Natural killer cell (primary cell): ENCODE data around the gene PGAM2. TPM values are rescaled to one million over a fixed set of nuclear protein-coding genes. Genes with fewer than 3 reads are reported as not detected.

Source experiments
- ATAC-seq, 3 donors: fragments of 150-1000 bp in 2 of 3; fragments of 200-7000 bp in 1 of 3; cut with Tn5 transposase; 1 replicate in 1 of 3; 2 replicates in 2 of 3; pipeline ENCODE4 v1.10.0; 2021; ENCODE audit warnings: mild to moderate bottlenecking in 2 of 3, moderate library complexity in 2 of 3
- DNase-seq, 2 donors: peaks; one replicate each; pipeline versions ENCODE4 v3.0.0 to v3.0.0-alpha.2; 2013 to 2021; ENCODE audit warnings: mixed read lengths in 1 of 2
- H3K27ac ChIP-seq: one replicate; pipeline ENCODE4 v1.5.1; 2013; ENCODE audit warnings: mild to moderate bottlenecking, low read length
- H3K27me3 ChIP-seq: one replicate; pipeline ENCODE4 v1.6.1; 2013; ENCODE audit warnings: low read length; ENCODE audit not compliant: control insufficient read depth, insufficient read depth
- H3K36me3 ChIP-seq: one replicate; pipeline ENCODE4 v1.6.1; 2013; ENCODE audit warnings: low read length; ENCODE audit not compliant: control insufficient read depth, insufficient read depth
- H3K4me1 ChIP-seq: one replicate; pipeline ENCODE4 v1.6.1; 2013; ENCODE audit warnings: low read length; ENCODE audit not compliant: control insufficient read depth, insufficient read depth
- H3K4me3 ChIP-seq: one replicate; pipeline ENCODE4 v1.5.1; 2013; ENCODE audit warnings: low read length
- H3K9me3 ChIP-seq: one replicate; pipeline ENCODE4 v1.6.1; 2013; ENCODE audit warnings: low read length; ENCODE audit not compliant: control insufficient read depth, insufficient read depth
- H3K27ac Mint-ChIP-seq, 2 donors: one replicate each; pipeline ENCODE4 v1.8.0; 2022; ENCODE audit warnings: mild to moderate bottlenecking in 2 of 2, mixed read lengths in 2 of 2, moderate library complexity in 1 of 2
- H3K27me3 Mint-ChIP-seq, 2 donors: one replicate each; pipeline ENCODE4 v1.8.0; 2022; ENCODE audit warnings: low read depth in 2 of 2, mixed read lengths in 2 of 2
- H3K36me3 Mint-ChIP-seq: one replicate; pipeline ENCODE4 v1.8.0; 2022; ENCODE audit warnings: mixed read lengths
- H3K4me1 Mint-ChIP-seq, 2 donors: one replicate each; pipeline ENCODE4 v1.8.0; 2022; ENCODE audit warnings: mixed read lengths in 2 of 2
- H3K4me3 Mint-ChIP-seq: one replicate; pipeline ENCODE4 v1.8.0; 2022; ENCODE audit warnings: mild to moderate bottlenecking, moderate library complexity, mixed read lengths
- H3K9me3 Mint-ChIP-seq, 2 donors: one replicate each; pipeline ENCODE4 v1.8.0; 2022; ENCODE audit warnings: mixed read lengths in 2 of 2
- WGBS: methylation state at CpG from one replicate; pipeline ENCODE4 v1.1.7; 2013; ENCODE audit warnings: missing lambda C conversion rate; ENCODE audit not compliant: insufficient coverage; 5-methylcytosine and 5-hydroxymethylcytosine counted together
- intact Hi-C: fragments of 100-400 bp; cut with micrococcal nuclease; formaldehyde crosslinking; loops from one replicate; pipeline ENCODE4 v1.14.2; 2022
- total RNA-seq, 4 donors: library from RNA; stranded (reverse); fragments of 120-200 nt in 1 of 4; gene quantifications; one replicate each; pipeline versions ENCODE4 v1.2.3 to v1.2.4, GENCODE V29; 2013 to 2022
- TF ChIP-seq, protein P1 (sequence below): fragments of 200-600 bp; IDR thresholded peaks from one replicate; pipeline ENCODE4 v1.8.0; 2022; ENCODE audit warnings: antibody characterized with exemption

Gene PGAM2
- total RNA-seq, 3 donors from 2014 or later (not counting 1 experiment from before 2014, with no cell fraction given): 1.0 to 1.9 (median 1.5) TPM

DNA sequence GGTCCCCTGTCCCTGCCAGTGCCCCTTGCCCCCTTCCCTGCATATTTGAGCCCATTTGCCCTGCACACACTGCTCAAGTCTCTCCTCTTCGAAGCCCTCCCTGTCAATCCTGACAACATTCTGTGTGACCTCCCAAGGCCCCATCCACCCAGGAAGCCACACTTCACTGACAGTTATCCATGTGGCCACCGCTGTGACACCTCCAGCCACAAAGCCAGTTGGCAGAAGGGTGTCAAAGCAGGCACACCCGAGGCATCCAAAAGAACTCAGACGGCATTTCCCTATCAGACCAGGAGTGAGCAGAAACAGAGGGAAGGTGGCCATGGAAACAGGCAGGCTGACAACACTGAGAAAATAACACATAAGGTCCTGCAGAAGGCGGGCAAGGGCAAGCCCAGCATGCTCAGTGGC is 12.3 kb upstream of the PGAM2 start:
- Histone ChIP-seq H3K4me3 (no peak overlapping the region), H3K27ac (no peak overlapping the region), H3K4me1 (peaks cover 69% of the 10 kb centered on the region), H3K9me3 (no peaks in the 10 kb centered on the region), H3K27me3 (no peaks in the 10 kb centered on the region), H3K36me3 (peaks cover 57% of the 10 kb centered on the region)
- H3K4me1 Mint-ChIP-seq: peaks cover 31 to 50% of the 10 kb centered on the region in 2 donors
- TF ChIP-seq, protein P1, sequence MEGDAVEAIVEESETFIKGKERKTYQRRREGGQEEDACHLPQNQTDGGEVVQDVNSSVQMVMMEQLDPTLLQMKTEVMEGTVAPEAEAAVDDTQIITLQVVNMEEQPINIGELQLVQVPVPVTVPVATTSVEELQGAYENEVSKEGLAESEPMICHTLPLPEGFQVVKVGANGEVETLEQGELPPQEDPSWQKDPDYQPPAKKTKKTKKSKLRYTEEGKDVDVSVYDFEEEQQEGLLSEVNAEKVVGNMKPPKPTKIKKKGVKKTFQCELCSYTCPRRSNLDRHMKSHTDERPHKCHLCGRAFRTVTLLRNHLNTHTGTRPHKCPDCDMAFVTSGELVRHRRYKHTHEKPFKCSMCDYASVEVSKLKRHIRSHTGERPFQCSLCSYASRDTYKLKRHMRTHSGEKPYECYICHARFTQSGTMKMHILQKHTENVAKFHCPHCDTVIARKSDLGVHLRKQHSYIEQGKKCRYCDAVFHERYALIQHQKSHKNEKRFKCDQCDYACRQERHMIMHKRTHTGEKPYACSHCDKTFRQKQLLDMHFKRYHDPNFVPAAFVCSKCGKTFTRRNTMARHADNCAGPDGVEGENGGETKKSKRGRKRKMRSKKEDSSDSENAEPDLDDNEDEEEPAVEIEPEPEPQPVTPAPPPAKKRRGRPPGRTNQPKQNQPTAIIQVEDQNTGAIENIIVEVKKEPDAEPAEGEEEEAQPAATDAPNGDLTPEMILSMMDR: no peak
- peak overlapping the region; percentile 32 for H3K4me3 Mint-ChIP-seq
- DNase-seq (no peak), ATAC-seq (no peak)
- intact Hi-C loops: no loop called here
- peak overlapping the region; percentile 90 to 94 for H3K27ac Mint-ChIP-seq
- 53% methylated on average over 5 of the region's 5 CpGs for WGBS
- H3K27me3 Mint-ChIP-seq: no peaks in the 10 kb centered on the region
- H3K9me3 Mint-ChIP-seq: no peaks in the 10 kb centered on the region
- peaks cover 9% of the 10 kb centered on the region for H3K36me3 Mint-ChIP-seq

DNA sequence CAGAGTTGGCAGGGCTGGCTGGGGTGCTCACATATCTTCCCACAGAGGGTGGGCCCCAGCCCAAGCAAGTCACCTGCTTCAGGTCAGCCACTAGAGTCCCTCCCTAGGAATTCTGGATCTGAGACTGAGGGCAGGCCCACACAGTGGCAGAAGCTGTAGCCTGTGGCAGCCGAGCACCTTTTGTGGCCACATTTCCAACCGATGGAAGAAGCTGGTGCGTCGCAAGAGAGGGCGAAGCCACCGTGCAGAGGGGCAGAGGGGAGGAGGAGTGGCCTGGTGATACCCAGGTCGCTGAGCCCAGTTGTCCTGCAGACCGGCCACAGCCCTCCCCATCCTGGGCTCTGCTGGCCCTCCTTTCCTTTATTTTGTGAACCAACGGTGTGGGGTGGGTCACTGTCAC is 11.7 kb upstream of the PGAM2 start:
- Mint-ChIP-seq H3K27me3 (no peaks in the 10 kb centered on the region), H3K27ac (peak overlapping the region; percentile 90 to 94), H3K4me1 (peaks cover 30 to 56% of the 10 kb centered on the region in 2 donors), H3K36me3 (peaks cover 9% of the 10 kb centered on the region), H3K4me3 (no peak overlapping the region), H3K9me3 (no peaks in the 10 kb centered on the region)
- WGBS: 94% methylated on average over 9 of the region's 9 CpGs
- TF ChIP-seq, protein P1: no peak
- intact Hi-C loops: no loop called here
- DNase-seq (no peak), ATAC-seq (no peak)
- Histone ChIP-seq H3K4me3 (no peak overlapping the region), H3K4me1 (peaks cover 75% of the 10 kb centered on the region), H3K27ac (no peak overlapping the region), H3K36me3 (peaks cover 61% of the 10 kb centered on the region), H3K27me3 (no peaks in the 10 kb centered on the region), H3K9me3 (no peaks in the 10 kb centered on the region)

DNA sequence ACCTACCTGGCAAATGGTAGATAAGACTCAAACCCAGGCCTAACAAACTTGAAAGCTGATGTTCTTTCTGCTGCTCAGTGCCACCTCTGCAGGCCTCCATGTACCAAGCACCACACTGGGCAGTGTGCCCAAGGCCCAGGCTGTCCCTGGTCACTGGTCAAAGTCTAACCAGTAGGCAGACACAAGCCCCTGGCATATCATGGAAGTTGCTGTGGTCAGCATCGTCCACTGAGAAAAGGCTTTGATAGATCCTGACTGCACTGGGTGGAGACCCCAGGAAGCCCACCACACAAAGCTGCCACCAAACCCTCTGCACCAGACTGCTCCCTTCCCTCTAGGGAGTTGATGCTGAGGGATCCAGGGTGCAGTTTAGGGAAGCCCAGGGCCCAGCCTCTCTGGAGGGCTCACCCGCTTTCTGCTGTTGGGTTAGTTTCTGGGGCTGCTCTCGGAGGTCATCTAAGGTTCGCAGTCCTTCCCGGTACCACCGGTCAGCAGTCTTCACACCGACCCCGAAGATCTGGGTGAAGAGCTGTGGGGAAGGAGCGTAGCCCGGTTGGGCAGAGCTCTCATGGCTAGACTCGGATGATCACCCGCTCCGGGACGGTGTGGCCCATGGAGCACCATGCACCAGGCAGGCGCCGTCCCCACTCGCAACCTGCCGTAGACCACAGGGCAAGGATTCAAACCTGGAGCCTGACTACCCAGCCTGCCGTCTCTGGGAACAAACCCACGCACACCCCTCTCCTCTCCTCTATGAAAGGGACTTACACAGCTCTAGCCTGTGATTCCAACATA is 10.9 kb upstream of the PGAM2 start:
- WGBS: 98% methylated on average over 20 of the region's 20 CpGs
- Mint-ChIP-seq H3K27me3 (no peaks in the 10 kb centered on the region), H3K4me1 (peaks cover 22 to 57% of the 10 kb centered on the region in 2 donors), H3K36me3 (peaks cover 9% of the 10 kb centered on the region), H3K9me3 (no peaks in the 10 kb centered on the region), H3K27ac (peak overlapping the region; percentile 90 to 94), H3K4me3 (no peak overlapping the region)
- ATAC-seq (no peak), DNase-seq (no peak)
- Histone ChIP-seq H3K9me3 (no peaks in the 10 kb centered on the region), H3K36me3 (peaks cover 61% of the 10 kb centered on the region), H3K4me3 (no peak overlapping the region), H3K27me3 (no peaks in the 10 kb centered on the region), H3K4me1 (peaks cover 67% of the 10 kb centered on the region), H3K27ac (no peak overlapping the region)
- TF ChIP-seq, protein P1: no peak
- intact Hi-C loops: no loop called here
